Measurements from ENCODE around the gene PRKAB2.
"Not testable (repeated sequence)": the region's sequence is repeated elsewhere in the genome, so short reads cannot be mapped to it uniquely, and the experiment has no call there.

Gene PRKAB2

DNA sequence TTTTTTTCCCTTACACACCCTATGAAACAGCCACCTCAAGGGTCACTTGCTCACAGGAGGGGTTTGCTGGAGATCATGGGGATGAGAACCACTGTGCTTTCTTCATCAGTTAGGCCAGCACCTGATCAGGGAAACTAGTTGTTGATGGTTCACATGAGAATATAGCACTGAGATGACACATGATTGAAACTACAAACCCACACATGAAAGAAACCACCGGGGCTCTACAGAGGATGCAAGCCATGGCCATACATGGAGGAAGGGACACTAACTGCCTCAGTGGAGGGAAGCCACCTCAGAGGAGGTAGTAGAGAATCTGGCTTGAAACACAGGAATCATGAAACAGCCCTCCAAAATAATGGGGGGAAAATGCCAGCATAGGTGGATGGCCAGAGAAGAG is 63.2 kb downstream of the PRKAB2 start:
- DNase-seq: no peak

DNA sequence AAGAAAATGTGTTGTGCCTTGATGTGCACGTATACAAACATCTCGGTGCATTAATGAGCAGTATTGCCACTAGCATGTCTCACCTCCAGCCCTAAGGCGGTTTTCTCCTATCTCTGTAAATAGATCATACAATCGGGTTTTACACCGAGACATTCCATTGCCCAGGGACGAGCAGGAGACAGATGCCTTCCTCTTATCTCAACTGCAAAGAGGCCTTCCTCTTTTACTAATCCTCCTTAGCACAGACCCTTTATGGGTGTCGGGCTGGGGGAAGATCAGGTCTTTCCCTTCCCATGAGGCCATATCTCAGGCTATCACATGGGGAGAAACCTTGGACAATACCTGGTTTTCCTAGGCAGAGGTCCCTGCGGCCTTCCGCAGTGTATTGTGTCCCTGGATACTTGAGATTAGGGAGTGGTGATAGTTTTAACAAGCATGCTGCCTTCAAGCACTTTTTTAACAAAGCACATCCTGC is 65.8 kb downstream of the PRKAB2 start:
- DNase-seq: not testable (repeated sequence)

DNA sequence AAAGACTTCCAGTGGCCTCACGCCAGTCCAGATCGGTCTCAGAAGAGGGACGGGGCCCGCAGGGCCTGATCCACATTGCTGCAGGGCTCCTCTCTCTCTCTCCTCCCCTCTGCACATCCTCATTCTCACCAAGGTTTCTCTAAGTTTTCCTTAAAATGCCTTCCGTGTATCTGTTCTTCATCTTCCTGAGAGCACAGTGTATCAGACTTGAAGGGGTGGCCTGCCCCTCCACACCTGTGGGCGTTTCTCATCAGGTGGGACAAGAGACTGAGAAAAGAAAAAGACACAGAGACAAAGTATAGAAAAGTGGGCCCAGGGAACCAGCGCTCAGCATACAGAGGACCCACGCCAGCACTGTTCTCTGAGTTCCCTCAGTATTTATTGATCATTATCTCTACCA is 66.4 kb downstream of the PRKAB2 start:
- no peak for DNase-seq

Measured in stimulated activated CD4-positive, alpha-beta T cell treated with anti-CD3 and anti-CD28 coated beads, Interleukin-2, amount 100 ng/mL, for 24 hours (primary cell).